Liver (tissue), 9 donors: ENCODE results near the gene ARID5B. TPM values are rescaled to one million over a fixed set of nuclear protein-coding genes. Genes with fewer than 3 reads are reported as not detected.

ENCODE experiments used
- DNase-seq: peaks from one replicate; pipeline ENCODE4 v3.0.0-alpha.2; 2017; ENCODE audit warnings: low spot score
- H3K27ac ChIP-seq, 2 donors: one replicate each; pipeline ENCODE4 v1.7.0; 2013; ENCODE audit warnings: inconsistent platforms in 2 of 2, low read length in 2 of 2, control low read depth in 1 of 2, low read depth in 1 of 2, mild to moderate bottlenecking in 1 of 2
- H3K27me3 ChIP-seq, 4 donors: one replicate each; pipeline versions ENCODE4 v1.6.1 to v1.7.0; 2013; ENCODE audit warnings: low read length in 3 of 4, inconsistent platforms in 1 of 4, mild to moderate bottlenecking in 1 of 4, moderate library complexity in 1 of 4; ENCODE audit not compliant: control insufficient read depth in 4 of 4, insufficient read depth in 4 of 4
- H3K36me3 ChIP-seq, 4 donors: one replicate each; pipeline versions ENCODE4 v1.6.1 to v1.7.0; 2013; ENCODE audit warnings: low read length in 3 of 4, mild to moderate bottlenecking in 3 of 4, low read depth in 1 of 4, moderate library complexity in 1 of 4; ENCODE audit not compliant: control insufficient read depth in 4 of 4, insufficient read depth in 3 of 4
- H3K4me1 ChIP-seq, 4 donors: one replicate each; pipeline versions ENCODE4 v1.6.1 to v1.7.0; 2013; ENCODE audit warnings: low read length in 3 of 4, mild to moderate bottlenecking in 3 of 4, moderate library complexity in 1 of 4; ENCODE audit not compliant: control insufficient read depth in 4 of 4, insufficient read depth in 4 of 4
- H3K4me3 ChIP-seq, 3 donors: one replicate each; pipeline versions ENCODE4 v1.6.1 to v1.7.0; 2013; ENCODE audit warnings: low read length in 3 of 3, control low read depth in 1 of 3, low read depth in 1 of 3, mild to moderate bottlenecking in 1 of 3
- H3K9ac ChIP-seq, 2 donors: one replicate each; pipeline ENCODE4 v1.7.0; 2013; ENCODE audit warnings: low read length in 2 of 2, mild to moderate bottlenecking in 2 of 2, moderate library complexity in 2 of 2, control low read depth in 1 of 2, low read depth in 1 of 2
- H3K9me3 ChIP-seq, 4 donors: one replicate each; pipeline versions ENCODE4 v1.6.1 to v1.7.0; 2013; ENCODE audit warnings: low read length in 3 of 4; ENCODE audit not compliant: control insufficient read depth in 4 of 4
- FOXA1 ChIP-seq: IDR thresholded peaks from 2 replicates; pipeline ENCODE4 v1.6.1; 2016; ENCODE audit warnings: antibody characterized with exemption
- FOXA2 ChIP-seq: IDR thresholded peaks from 2 replicates; pipeline ENCODE4 v1.6.1; 2016; ENCODE audit warnings: antibody characterized with exemption
- GABPA ChIP-seq, 2 donors: IDR thresholded peaks in 1 of 2; conservative IDR thresholded peaks in 1 of 2; 2 replicates each; pipeline ENCODE4 v1.6.1; 2016; ENCODE audit warnings: antibody characterized with exemption in 2 of 2, mild to moderate bottlenecking in 1 of 2, moderate library complexity in 1 of 2
- JUND ChIP-seq, 2 donors: IDR thresholded peaks; 2 replicates each; pipeline ENCODE4 v1.6.1; 2016; ENCODE audit warnings: antibody characterized with exemption in 2 of 2
- MAX ChIP-seq: IDR thresholded peaks from 2 replicates; pipeline ENCODE4 v1.6.1; 2016; ENCODE audit warnings: antibody characterized with exemption
- NR2F2 ChIP-seq: IDR thresholded peaks from 2 replicates; pipeline ENCODE4 v1.6.1; 2016; ENCODE audit warnings: antibody characterized with exemption
- RAD21 ChIP-seq, 2 donors: IDR thresholded peaks; 2 replicates each; pipeline ENCODE4 v1.6.1; 2016; ENCODE audit warnings: antibody characterized with exemption in 2 of 2, mild to moderate bottlenecking in 2 of 2
- REST ChIP-seq: IDR thresholded peaks from 2 replicates; pipeline ENCODE4 v1.6.1; 2016; ENCODE audit warnings: antibody characterized with exemption, mild to moderate bottlenecking
- RXRA ChIP-seq, 2 donors: IDR thresholded peaks; 2 replicates each; pipeline ENCODE4 v1.6.1; 2017 to 2018; ENCODE audit warnings: antibody characterized with exemption in 2 of 2, mild to moderate bottlenecking in 1 of 2
- YY1 ChIP-seq: IDR thresholded peaks from 2 replicates; pipeline ENCODE4 v1.6.1; 2016; ENCODE audit warnings: antibody characterized with exemption, mild to moderate bottlenecking
- WGBS: extraction: QIAGEN DNeasy Blood & Tissue Kit; methylation state at CpG from one replicate; pipeline ENCODE4 v1.1.7; 2013; 5-methylcytosine and 5-hydroxymethylcytosine counted together
- polyA plus RNA-seq, 2 donors: library from polyadenylated mRNA; stranded (reverse) in 1 of 2; unstranded in 1 of 2; fragments of 200-250 nt in 1 of 2; fragments of >200 nt in 1 of 2; fragmentation: Nextera tagmentation in 1 of 2; extraction: Ambion mirVana in 1 of 2; gene quantifications; one replicate each; pipeline versions ENCODE4 v1.2.1 to v1.2.3, GENCODE V29; 2013 to 2015
- total RNA-seq, 2 donors: library from RNA; depleted of rRNA; stranded (reverse); fragments of >200 nt; gene quantifications; one replicate each; pipeline ENCODE4 v1.2.3, GENCODE V29; 2014
- TF ChIP-seq, protein P1 (sequence below): IDR thresholded peaks from 2 replicates; pipeline ENCODE4 v1.6.1; 2016; ENCODE audit warnings: antibody characterized with exemption
- donor health status: healthy.
- donor health status: healthy.
- donor health status: healthy.
- donor health status: healthy.
- donor health status: healthy.

The ARID5B gene
- total and polyA plus RNA-seq, 4 donors, result 1.3 to 6.4 (median 5.2) TPM

DNA sequence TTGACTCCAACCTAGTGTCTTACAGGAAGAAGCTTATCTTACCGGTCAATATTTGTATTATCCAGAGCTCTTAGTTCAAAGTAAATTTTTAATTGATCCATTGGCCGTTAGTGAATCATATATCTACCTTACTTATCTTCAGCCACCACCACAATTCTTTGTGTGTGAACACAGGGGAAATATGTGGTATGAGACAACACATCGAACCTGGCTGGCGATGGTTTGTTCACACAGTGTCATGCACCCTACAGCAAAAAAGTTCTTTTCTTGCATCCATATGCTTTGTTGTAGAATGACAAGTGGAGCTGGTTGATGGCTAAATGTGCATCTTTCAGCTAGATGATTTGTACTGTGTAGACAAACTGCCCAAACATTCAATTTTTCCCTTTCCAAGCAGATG, 65.8 kb downstream of the ARID5B start:
- Histone ChIP-seq H3K27ac (no peak overlapping the region), H3K4me1 (peaks cover 3 to 44% (median 18%) of the 10 kb centered on the region in 4 donors), H3K9ac (no peak overlapping the region), H3K36me3 (no peaks in the 10 kb centered on the region), H3K4me3 (no peak overlapping the region), H3K27me3 (no peaks in the 10 kb centered on the region), H3K9me3 (no peaks in the 10 kb centered on the region)
- WGBS, result 75% methylated on average over 4 of the region's 4 CpGs
- no peak for TF ChIP-seq FOXA2
- TF ChIP-seq, protein P1, sequence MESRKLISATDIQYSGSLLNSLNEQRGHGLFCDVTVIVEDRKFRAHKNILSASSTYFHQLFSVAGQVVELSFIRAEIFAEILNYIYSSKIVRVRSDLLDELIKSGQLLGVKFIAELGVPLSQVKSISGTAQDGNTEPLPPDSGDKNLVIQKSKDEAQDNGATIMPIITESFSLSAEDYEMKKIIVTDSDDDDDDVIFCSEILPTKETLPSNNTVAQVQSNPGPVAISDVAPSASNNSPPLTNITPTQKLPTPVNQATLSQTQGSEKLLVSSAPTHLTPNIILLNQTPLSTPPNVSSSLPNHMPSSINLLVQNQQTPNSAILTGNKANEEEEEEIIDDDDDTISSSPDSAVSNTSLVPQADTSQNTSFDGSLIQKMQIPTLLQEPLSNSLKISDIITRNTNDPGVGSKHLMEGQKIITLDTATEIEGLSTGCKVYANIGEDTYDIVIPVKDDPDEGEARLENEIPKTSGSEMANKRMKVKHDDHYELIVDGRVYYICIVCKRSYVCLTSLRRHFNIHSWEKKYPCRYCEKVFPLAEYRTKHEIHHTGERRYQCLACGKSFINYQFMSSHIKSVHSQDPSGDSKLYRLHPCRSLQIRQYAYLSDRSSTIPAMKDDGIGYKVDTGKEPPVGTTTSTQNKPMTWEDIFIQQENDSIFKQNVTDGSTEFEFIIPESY, result no peak
- TF ChIP-seq MAX, result no peak
- TF ChIP-seq NR2F2, result no peak
- TF ChIP-seq GABPA (IDR thresholded peaks at IDR 0.05 in 1 of 2, conservative IDR thresholded peaks at IDR 0.05 in 1 of 2), result no peak
- DNase-seq, result no peak

GRCh38 chr10:61970182-61971002, 68.9 kb downstream of the ARID5B start:
- Histone ChIP-seq H3K9ac (peak overlapping the region in 1 of 2 donors; percentile 16), H3K9me3 (no peaks in the 10 kb centered on the region), H3K4me3 (no peak overlapping the region), H3K4me1 (peaks cover 0 to 20% (median 6%) of the 10 kb centered on the region in 4 donors), H3K27me3 (no peaks in the 10 kb centered on the region), H3K36me3 (no peaks in the 10 kb centered on the region), H3K27ac (peak overlapping the region; percentile 19 to 28)
- 64% methylated on average over 6 of the region's 6 CpGs for WGBS
- TF ChIP-seq REST, result no peak
- peak; percentile 37 for TF ChIP-seq YY1
- DNase-seq, result no peak

DNA sequence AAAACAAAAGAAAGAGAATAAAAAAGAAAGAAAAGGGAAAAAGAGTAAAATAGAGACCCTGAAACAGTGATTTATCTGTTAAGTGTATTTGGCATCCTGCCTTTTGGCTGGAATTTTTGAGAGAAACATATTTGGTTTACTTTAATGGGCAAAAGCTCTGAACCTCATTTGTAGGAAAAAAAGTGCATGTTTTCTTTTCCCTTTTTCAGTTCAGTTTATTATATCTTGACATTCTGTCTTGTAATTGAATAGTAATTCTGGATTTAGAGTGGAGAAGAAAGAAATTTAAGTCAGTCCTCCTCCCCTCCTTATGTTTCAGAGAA, 69.5 kb downstream of the ARID5B start:
- Histone ChIP-seq H3K27ac (peak overlapping the region in 1 of 2 donors; percentile 28), H3K4me3 (no peak overlapping the region), H3K9ac (peak overlapping the region in 1 of 2 donors; percentile 16), H3K4me1 (peaks cover 0 to 15% (median 6%) of the 10 kb centered on the region in 4 donors), H3K27me3 (no peaks in the 10 kb centered on the region), H3K36me3 (no peaks in the 10 kb centered on the region), H3K9me3 (no peaks in the 10 kb centered on the region)
- no peak for DNase-seq
- TF ChIP-seq RXRA (IDR thresholded peaks at IDR 0.05) (no peak), YY1 (no peak), REST (no peak), RAD21 (IDR thresholded peaks at IDR 0.05) (no peak), GABPA (IDR thresholded peaks at IDR 0.05 in 1 of 2, conservative IDR thresholded peaks at IDR 0.05 in 1 of 2) (no peak), FOXA2 (no peak), JUND (IDR thresholded peaks at IDR 0.05) (no peak), FOXA1 (no peak), MAX (no peak)
- TF ChIP-seq, protein P1, result no peak
